H9 (cell line): ENCODE results near the gene CLEC1B. TPM values are rescaled to one million over a fixed set of nuclear protein-coding genes. Genes with fewer than 3 reads are reported as not detected.

Experiments
- DNase-seq: peaks from one replicate; pipeline ENCODE4 v3.0.0-alpha.2; 2017
- H2AFZ ChIP-seq: one replicate; pipeline ENCODE4 v1.6.1; 2013; ENCODE audit warnings: mild to moderate bottlenecking, low read length, control low read depth, moderate library complexity
- H2AK5ac ChIP-seq: 2 replicates; pipeline ENCODE4 v1.6.1; 2013; ENCODE audit warnings: low read length, control low read depth, mixed read lengths; ENCODE audit not compliant: insufficient read length
- H2BK120ac ChIP-seq: one replicate; pipeline ENCODE4 v1.6.1; 2013; ENCODE audit warnings: low read depth, mild to moderate bottlenecking, low read length, control low read depth, inconsistent platforms; ENCODE audit not compliant: poor library complexity, severe bottlenecking
- H2BK12ac ChIP-seq: 2 replicates; pipeline ENCODE4 v1.6.1; 2013; ENCODE audit warnings: low read length, control low read depth, mixed read lengths, low read depth; ENCODE audit not compliant: insufficient read length
- H2BK15ac ChIP-seq: 2 replicates; pipeline ENCODE4 v1.6.1; 2013; ENCODE audit warnings: low read depth, low read length, control low read depth
- H2BK20ac ChIP-seq: one replicate; pipeline ENCODE4 v1.6.1; 2013; ENCODE audit warnings: low read depth, mild to moderate bottlenecking, low read length, control low read depth, inconsistent platforms; ENCODE audit not compliant: poor library complexity, severe bottlenecking
- H2BK5ac ChIP-seq: 2 replicates; pipeline ENCODE4 v1.6.1; 2013; ENCODE audit warnings: low read length, control low read depth, mixed read lengths; ENCODE audit not compliant: insufficient read length
- H3K14ac ChIP-seq: 2 replicates; pipeline ENCODE4 v1.6.1; 2013; ENCODE audit warnings: low read length, control low read depth; ENCODE audit not compliant: insufficient read depth
- H3K18ac ChIP-seq: 2 replicates; pipeline ENCODE4 v1.6.1; 2013; ENCODE audit warnings: low read depth, mild to moderate bottlenecking, mixed read lengths, low read length, control low read depth; ENCODE audit not compliant: insufficient read length
- H3K23ac ChIP-seq: 2 replicates; pipeline ENCODE4 v1.6.1; 2013; ENCODE audit warnings: low read length, control low read depth, mixed read lengths, low read depth; ENCODE audit not compliant: insufficient read length
- H3K23me2 ChIP-seq: 2 replicates; pipeline ENCODE4 v1.6.1; 2013; ENCODE audit warnings: low read depth, mild to moderate bottlenecking, mixed read lengths, low read length, control low read depth; ENCODE audit not compliant: insufficient read length, poor library complexity, severe bottlenecking
- H3K27ac ChIP-seq: 2 replicates; pipeline ENCODE4 v1.5.1; 2013; ENCODE audit warnings: low read length, control low read depth, mixed read lengths, low read depth; ENCODE audit not compliant: insufficient read length
- H3K27me3 ChIP-seq: 2 replicates; pipeline ENCODE4 v1.6.1; 2013; ENCODE audit warnings: low read length, control low read depth, inconsistent platforms; ENCODE audit not compliant: insufficient read depth
- H3K4ac ChIP-seq: 2 replicates; pipeline ENCODE4 v1.6.1; 2013; ENCODE audit warnings: low read depth, mild to moderate bottlenecking, control low read depth, inconsistent platforms, low read length, moderate library complexity
- H3K4me1 ChIP-seq: 2 replicates; pipeline ENCODE4 v1.6.1; 2013; ENCODE audit warnings: low read length, control low read depth, inconsistent platforms; ENCODE audit not compliant: insufficient read depth
- H3K4me2 ChIP-seq: 2 replicates; pipeline ENCODE4 v1.6.1; 2013; ENCODE audit warnings: low read length, control low read depth, mixed read lengths; ENCODE audit not compliant: insufficient read length, insufficient read depth
- H3K56ac ChIP-seq: 2 replicates; pipeline ENCODE4 v1.6.1; 2013; ENCODE audit warnings: low read depth, mild to moderate bottlenecking, mixed read lengths, low read length, control low read depth; ENCODE audit not compliant: insufficient read length
- H3K79me1 ChIP-seq: 2 replicates; pipeline ENCODE4 v1.6.1; 2013; ENCODE audit warnings: low read depth, mild to moderate bottlenecking, moderate library complexity, low read length, control low read depth, inconsistent platforms; ENCODE audit not compliant: insufficient read depth, poor library complexity, severe bottlenecking
- H3K79me2 ChIP-seq: 2 replicates; pipeline ENCODE4 v1.6.1; 2013; ENCODE audit warnings: low read length, control low read depth, inconsistent platforms; ENCODE audit not compliant: insufficient read depth
- H3K9ac ChIP-seq: 2 replicates; pipeline ENCODE4 v1.6.1; 2013; ENCODE audit warnings: low read length, control low read depth, mixed read lengths; ENCODE audit not compliant: insufficient read length; ENCODE audit errors: extremely low read depth
- H3K9me3 ChIP-seq: one replicate; pipeline ENCODE4 v1.6.1; 2013; ENCODE audit warnings: low read depth, low read length, inconsistent platforms; ENCODE audit not compliant: control insufficient read depth
- H3T11ph ChIP-seq: one replicate; pipeline ENCODE4 v1.6.1; 2013; ENCODE audit warnings: mild to moderate bottlenecking, low read length, control low read depth, inconsistent platforms
- H4K20me1 ChIP-seq: one replicate; pipeline ENCODE4 v1.6.1; 2013; ENCODE audit not compliant: control insufficient read depth, insufficient read length, insufficient read depth
- H4K5ac ChIP-seq: 2 replicates; pipeline ENCODE4 v1.6.1; 2013; ENCODE audit warnings: low read depth, mild to moderate bottlenecking, mixed read lengths, low read length, control low read depth; ENCODE audit not compliant: insufficient read length
- H4K8ac ChIP-seq: replicated peaks from 2 replicates; pipeline ENCODE4 v1.6.1; 2013; ENCODE audit warnings: low read length, control low read depth, mixed read lengths, low read depth; ENCODE audit not compliant: insufficient read length
- H4K91ac ChIP-seq: 2 replicates; pipeline ENCODE4 v1.6.1; 2013; ENCODE audit warnings: low read depth, mild to moderate bottlenecking, moderate library complexity, mixed read lengths, low read length, control low read depth; ENCODE audit not compliant: insufficient read length
- H3K27ac Mint-ChIP-seq, 3 experiments: 2 replicates in 2 of 3; 3 replicates in 1 of 3; pipeline ENCODE4 v1.8.0; 2020 to 2021; ENCODE audit warnings: mixed read lengths in 3 of 3, mild to moderate bottlenecking in 1 of 3, moderate library complexity in 1 of 3
- H3K27me3 Mint-ChIP-seq: 2 replicates; pipeline ENCODE4 v1.8.0; 2021; ENCODE audit warnings: low read depth, mild to moderate bottlenecking, moderate library complexity, mixed read lengths
- H3K36me3 Mint-ChIP-seq, 3 experiments: 2 replicates in 2 of 3; 3 replicates in 1 of 3; pipeline ENCODE4 v1.8.0; 2020 to 2021; ENCODE audit warnings: low read depth in 3 of 3, mixed read lengths in 3 of 3; ENCODE audit not compliant: insufficient read depth in 1 of 3
- H3K4me1 Mint-ChIP-seq, 2 experiments: 2 replicates each; pipeline ENCODE4 v1.8.0; 2020; ENCODE audit warnings: mixed read lengths in 2 of 2
- H3K4me3 Mint-ChIP-seq, 2 experiments: 2 replicates in 1 of 2; 3 replicates in 1 of 2; pipeline ENCODE4 v1.8.0; 2020 to 2021; ENCODE audit warnings: mild to moderate bottlenecking in 2 of 2, mixed read lengths in 2 of 2, moderate library complexity in 1 of 2
- H3K9me3 Mint-ChIP-seq, 2 experiments: 2 replicates in 1 of 2; 3 replicates in 1 of 2; pipeline ENCODE4 v1.8.0; 2020; ENCODE audit warnings: mild to moderate bottlenecking in 2 of 2, mixed read lengths in 2 of 2, moderate library complexity in 1 of 2
- WGBS: extraction: QIAGEN DNeasy Blood & Tissue Kit; methylation state at CpG from one replicate; pipeline ENCODE4 v1.1.7; 2013; ENCODE audit warnings: missing lambda C conversion rate, low lambda C conversion rate, mixed read lengths; ENCODE audit not compliant: insufficient read length; ENCODE audit errors: extremely low coverage; 5-methylcytosine and 5-hydroxymethylcytosine counted together
- total RNA-seq: library from RNA; stranded (reverse); gene quantifications from 2 replicates; pipeline ENCODE4 v1.2.1, GENCODE V29; 2021
- TF ChIP-seq, protein P1 (sequence below): fragments of 200-600 bp; sonication (generic); conservative IDR thresholded peaks from 3 replicates; pipeline ENCODE4 v1.8.0; 2021; ENCODE audit warnings: antibody characterized with exemption, mild to moderate bottlenecking

CLEC1B gene
- total RNA-seq, 1 experiment from 2014 or later: not detected

DNA sequence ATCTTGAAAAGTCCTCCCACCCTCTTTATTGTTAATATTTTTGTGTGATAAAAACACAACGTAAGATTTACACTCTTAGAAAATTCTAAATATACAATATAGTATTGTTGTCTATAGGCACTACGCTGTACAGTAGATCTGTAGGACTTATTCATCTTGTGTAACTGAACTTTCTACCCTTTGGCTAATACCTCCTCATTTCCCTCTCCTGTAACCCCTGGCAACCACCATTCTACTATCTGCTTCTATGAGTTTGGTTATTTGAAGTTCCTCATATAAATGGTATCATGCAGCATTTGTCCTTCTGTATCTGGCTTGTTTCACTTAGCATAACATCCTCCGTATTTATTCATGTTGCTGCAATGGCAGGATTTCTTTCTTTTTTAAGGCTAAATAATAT is 26.3 kb upstream of the CLEC1B start:
- Histone ChIP-seq H3K56ac (no peak overlapping the region), H4K20me1 (no peaks in the 10 kb centered on the region), H3K18ac (no peak overlapping the region), H2BK120ac (no peak overlapping the region), H3K23ac (no peak overlapping the region), H2BK5ac (no peak overlapping the region), H3K9me3 (no peaks in the 10 kb centered on the region), H4K5ac (no peak overlapping the region), H3K27ac (no peak overlapping the region), H3K27me3 (no peaks in the 10 kb centered on the region), H2AK5ac (no peak overlapping the region), H3K79me2 (no peaks in the 10 kb centered on the region), H2BK15ac (no peak overlapping the region), H3K79me1 (no peaks in the 10 kb centered on the region), H2BK20ac (no peak overlapping the region), H3T11ph (no peak overlapping the region), H4K8ac (no peak overlapping the region), H2BK12ac (no peak overlapping the region), H2AFZ (no peak overlapping the region), H4K91ac (no peak overlapping the region), H3K14ac (no peak overlapping the region), H3K4ac (no peak overlapping the region), H3K9ac (no peak overlapping the region), H3K4me2 (no peak overlapping the region), H3K4me1 (no peaks in the 10 kb centered on the region), H3K23me2 (no peaks in the 10 kb centered on the region)
- TF ChIP-seq, protein P1, sequence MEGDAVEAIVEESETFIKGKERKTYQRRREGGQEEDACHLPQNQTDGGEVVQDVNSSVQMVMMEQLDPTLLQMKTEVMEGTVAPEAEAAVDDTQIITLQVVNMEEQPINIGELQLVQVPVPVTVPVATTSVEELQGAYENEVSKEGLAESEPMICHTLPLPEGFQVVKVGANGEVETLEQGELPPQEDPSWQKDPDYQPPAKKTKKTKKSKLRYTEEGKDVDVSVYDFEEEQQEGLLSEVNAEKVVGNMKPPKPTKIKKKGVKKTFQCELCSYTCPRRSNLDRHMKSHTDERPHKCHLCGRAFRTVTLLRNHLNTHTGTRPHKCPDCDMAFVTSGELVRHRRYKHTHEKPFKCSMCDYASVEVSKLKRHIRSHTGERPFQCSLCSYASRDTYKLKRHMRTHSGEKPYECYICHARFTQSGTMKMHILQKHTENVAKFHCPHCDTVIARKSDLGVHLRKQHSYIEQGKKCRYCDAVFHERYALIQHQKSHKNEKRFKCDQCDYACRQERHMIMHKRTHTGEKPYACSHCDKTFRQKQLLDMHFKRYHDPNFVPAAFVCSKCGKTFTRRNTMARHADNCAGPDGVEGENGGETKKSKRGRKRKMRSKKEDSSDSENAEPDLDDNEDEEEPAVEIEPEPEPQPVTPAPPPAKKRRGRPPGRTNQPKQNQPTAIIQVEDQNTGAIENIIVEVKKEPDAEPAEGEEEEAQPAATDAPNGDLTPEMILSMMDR: no peak
- peaks cover 0 to 4% of the 10 kb centered on the region in 2 experiments; a peak in 2 of 4 replicates for H3K4me1 Mint-ChIP-seq
- peaks cover 0 to 6% of the 10 kb centered on the region in 2 experiments; a peak in 2 of 5 replicates for H3K9me3 Mint-ChIP-seq
- H3K27ac Mint-ChIP-seq: no peak overlapping the region
- DNase-seq: no peak
- no CpG with 5 or more reads among the region's 3 CpGs for WGBS
- H3K4me3 Mint-ChIP-seq: no peak overlapping the region
- no peaks in the 10 kb centered on the region for H3K27me3 Mint-ChIP-seq
- H3K36me3 Mint-ChIP-seq: peaks cover 0 to 2% (median 0%) of the 10 kb centered on the region in 3 experiments; a peak in 3 of 7 replicates
